Left ventricle myocardium inferior (tissue), 1 donor: ENCODE measurements around the gene ZXDC. TPM values are rescaled to one million over a fixed set of nuclear protein-coding genes. Genes with fewer than 3 reads are reported as not detected.

Experiments
- DNase-seq: peaks from one replicate; pipeline ENCODE4 v3.0.0-alpha.2; 2020
- H3K27ac ChIP-seq: fragments of 200-600 bp; replicated peaks from 2 replicates; pipeline ENCODE4 v1.8.0; 2021
- H3K27me3 ChIP-seq: fragments of 200-600 bp; 2 replicates; pipeline ENCODE4 v1.8.0; 2021; ENCODE audit warnings: low read depth
- H3K36me3 ChIP-seq: fragments of 200-600 bp; 2 replicates; pipeline ENCODE4 v1.8.0; 2021
- H3K4me1 ChIP-seq: fragments of 200-600 bp; 2 replicates; pipeline ENCODE4 v1.8.0; 2021
- H3K4me3 ChIP-seq: fragments of 200-600 bp; 2 replicates; pipeline ENCODE4 v1.8.0; 2021; ENCODE audit warnings: mild to moderate bottlenecking, moderate library complexity
- H3K9me3 ChIP-seq: fragments of 200-600 bp; replicated peaks from 2 replicates; pipeline ENCODE4 v1.8.0; 2021
- CTCF ChIP-seq: fragments of 200-600 bp; IDR thresholded peaks from 2 replicates; pipeline ENCODE4 v1.8.0; 2021; ENCODE audit warnings: antibody characterized with exemption, mild to moderate bottlenecking, borderline replicate concordance
- intact Hi-C: fragments of 100-400 bp; cut with micrococcal nuclease; formaldehyde crosslinking; loops from one replicate; pipeline ENCODE4 v1.11.0; 2022
- total RNA-seq: library from RNA; stranded (reverse); fragmentation: NEBNext Ultra II Directional; extraction: Animal tissue kit (Norgen Biotek cat#: 25700); gene quantifications from one replicate; pipeline ENCODE4 v1.2.1, GENCODE V29; 2021
- donor health status: DM: no; HTN: yes; CAD: no; lungs with severe emphysema.

Gene ZXDC
- total RNA-seq, 1 donor from 2014 or later = 15.6 TPM

- DNase-seq = no peak
- peaks cover 9% of the 10 kb centered on the region for H3K4me1 ChIP-seq
- H3K9me3 ChIP-seq = no peaks in the 10 kb centered on the region
- H3K4me3 ChIP-seq = no peak overlapping the region
- H3K27ac ChIP-seq = no peak overlapping the region
- H3K27me3 ChIP-seq = peaks cover 15% of the 10 kb centered on the region
- H3K36me3 ChIP-seq = no peaks in the 10 kb centered on the region
- intact Hi-C loops = no loop called here
- no peak for TF ChIP-seq CTCF
These were observed 32.9 kb upstream of the ZXDC start for GRCh38 chr3:126508564-126508964.

- no peak for DNase-seq
- Histone ChIP-seq H3K27ac (no peak overlapping the region), H3K9me3 (no peaks in the 10 kb centered on the region), H3K4me3 (no peak overlapping the region), H3K4me1 (peaks cover 6% of the 10 kb centered on the region), H3K27me3 (peaks cover 15% of the 10 kb centered on the region), H3K36me3 (no peaks in the 10 kb centered on the region)
- TF ChIP-seq CTCF = no peak
- intact Hi-C loops = no loop called here
These were observed 32.2 kb upstream of the ZXDC start for GRCh38 chr3:126507886-126508285.

- TF ChIP-seq CTCF = no peak
- no peak for DNase-seq
These were observed 28.0 kb upstream of the ZXDC start for GRCh38 chr3:126503701-126504100.

GRCh38 chr3:126502656-126503055, 27.0 kb upstream of the ZXDC start:
- H3K4me3 ChIP-seq = no peak overlapping the region
- no peaks in the 10 kb centered on the region for H3K9me3 ChIP-seq
- no peak for TF ChIP-seq CTCF
- intact Hi-C loops = no loop called here
- H3K36me3 ChIP-seq = no peaks in the 10 kb centered on the region
- peaks cover 6% of the 10 kb centered on the region for H3K4me1 ChIP-seq
- H3K27ac ChIP-seq = no peak overlapping the region
- H3K27me3 ChIP-seq = peaks cover 19% of the 10 kb centered on the region
- no peak for DNase-seq

More at GRCh38 chr3:126503701-126504100, 28.0 kb upstream of the ZXDC start:
- intact Hi-C loops = no loop called here
- Histone ChIP-seq H3K36me3 (no peaks in the 10 kb centered on the region), H3K4me3 (no peak overlapping the region), H3K4me1 (peaks cover 6% of the 10 kb centered on the region), H3K27me3 (peaks cover 15% of the 10 kb centered on the region), H3K27ac (no peak overlapping the region), H3K9me3 (no peaks in the 10 kb centered on the region)

GRCh38 chr3:126501736-126502135, 26.0 kb upstream of the ZXDC start:
- Histone ChIP-seq H3K36me3 (no peaks in the 10 kb centered on the region), H3K27ac (no peak overlapping the region), H3K27me3 (peaks cover 24% of the 10 kb centered on the region), H3K4me3 (no peak overlapping the region), H3K4me1 (peaks cover 6% of the 10 kb centered on the region), H3K9me3 (no peaks in the 10 kb centered on the region)
- DNase-seq = peak; percentile 36
- no peak for TF ChIP-seq CTCF
- intact Hi-C loops = no loop called here

GRCh38 chr3:126501054-126501453, 25.4 kb upstream of the ZXDC start:
- H3K4me3 ChIP-seq = no peak overlapping the region
- H3K36me3 ChIP-seq = no peaks in the 10 kb centered on the region
- no peak overlapping the region for H3K27ac ChIP-seq
- no peak for DNase-seq
- no peak for TF ChIP-seq CTCF
- H3K4me1 ChIP-seq = peaks cover 6% of the 10 kb centered on the region
- no peaks in the 10 kb centered on the region for H3K9me3 ChIP-seq
- intact Hi-C loops = no loop called here
- peaks cover 21% of the 10 kb centered on the region for H3K27me3 ChIP-seq
